ENCODE measurements around the gene COG8. TPM values are rescaled to one million over a fixed set of nuclear protein-coding genes. Genes with fewer than 3 reads are reported as not detected.
A peak's percentile ranks its signal among the peaks of the same experiment; 100 is the strongest.
"Not testable (repeated sequence)": the region's sequence is repeated elsewhere in the genome, so short reads cannot be mapped to it uniquely, and the experiment has no call there.

Gene COG8
- total RNA-seq, 1 donor from 2014 or later, result 42.7 TPM

DNA sequence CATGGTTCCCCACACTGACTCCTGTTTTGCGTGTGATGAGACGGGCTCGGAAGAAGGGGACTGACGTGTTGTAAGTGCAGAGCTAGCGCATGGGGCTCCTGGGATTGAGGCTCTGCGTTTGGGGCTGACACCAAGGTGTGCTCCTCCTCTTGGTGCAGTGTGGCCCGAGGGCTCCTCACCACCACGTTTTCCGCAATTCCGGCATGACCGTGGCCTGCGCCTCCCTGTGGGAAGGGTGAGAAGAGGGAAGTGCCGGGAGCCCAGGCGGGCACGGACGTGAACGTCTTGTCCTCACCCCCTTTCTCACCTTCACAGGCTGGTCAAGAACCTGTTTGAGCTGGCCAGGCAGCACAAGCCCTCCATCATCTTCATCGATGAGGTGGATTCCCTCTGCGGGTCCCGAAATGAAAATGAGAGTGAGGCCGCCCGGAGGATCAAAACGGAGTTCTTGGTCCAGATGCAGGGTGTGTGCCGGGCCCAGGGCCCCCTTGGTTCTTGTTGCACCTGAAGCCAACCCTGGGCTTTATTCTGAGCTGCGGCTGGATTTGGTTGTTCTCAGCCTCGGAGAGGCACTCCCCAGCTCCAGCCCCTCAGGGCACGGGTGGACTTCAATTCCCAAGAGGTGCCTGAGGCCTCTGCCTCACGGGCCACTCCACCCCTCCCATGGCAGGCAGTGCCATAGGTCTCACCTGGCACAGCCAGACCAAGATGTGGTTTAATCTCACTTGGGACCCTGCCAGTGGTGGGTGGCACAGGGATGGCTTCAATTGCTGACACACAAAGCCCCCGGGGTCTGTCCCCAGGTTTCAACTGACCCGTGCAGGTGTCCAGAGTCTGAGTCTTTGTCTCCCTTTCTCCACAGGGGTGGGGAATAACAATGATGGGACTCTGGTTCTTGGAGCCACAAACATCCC is 19.3 kb downstream of the COG8 start:
- no peak for DNase-seq (ENCODE audit: low spot score)

DNA sequence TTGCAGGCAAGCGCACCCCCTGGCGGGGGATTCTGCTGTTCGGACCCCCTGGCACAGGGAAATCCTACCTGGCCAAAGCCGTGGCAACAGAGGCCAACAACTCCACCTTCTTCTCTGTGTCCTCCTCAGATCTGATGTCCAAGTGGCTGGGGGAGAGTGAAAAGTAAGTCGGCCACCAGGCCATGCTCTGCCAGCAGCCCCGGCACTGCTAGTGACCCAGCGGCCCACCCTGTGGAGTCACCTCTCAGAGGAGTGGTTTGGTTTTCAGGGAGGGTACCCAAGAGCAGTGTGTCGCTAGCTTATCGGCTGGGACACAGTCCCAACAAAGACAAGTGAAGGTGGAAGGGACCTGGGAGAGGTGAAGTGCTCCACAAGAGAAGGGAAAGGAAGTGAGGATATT is 20.0 kb downstream of the COG8 start:
- DNase-seq (ENCODE audit: low spot score), result no peak

DNA sequence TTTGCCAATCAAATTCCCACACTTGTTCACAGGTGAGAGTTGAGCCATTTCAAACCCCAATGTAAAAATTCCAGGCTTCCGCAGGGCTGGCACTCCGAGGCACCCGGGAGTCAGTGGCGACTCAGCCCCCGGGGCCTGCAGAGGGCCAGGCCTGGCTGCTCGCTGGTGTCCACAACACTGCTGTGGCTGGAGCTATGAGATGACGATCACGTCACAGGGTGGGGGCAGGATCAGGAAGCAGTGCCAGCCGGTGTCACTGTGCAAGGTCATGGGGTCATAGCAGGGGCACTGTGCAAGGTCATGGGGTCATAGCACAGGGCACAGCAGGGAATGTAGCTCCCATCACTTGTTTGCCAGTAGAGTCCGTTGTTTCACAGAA is 20.5 kb downstream of the COG8 start:
- no peak for DNase-seq (ENCODE audit: low spot score)

DNA sequence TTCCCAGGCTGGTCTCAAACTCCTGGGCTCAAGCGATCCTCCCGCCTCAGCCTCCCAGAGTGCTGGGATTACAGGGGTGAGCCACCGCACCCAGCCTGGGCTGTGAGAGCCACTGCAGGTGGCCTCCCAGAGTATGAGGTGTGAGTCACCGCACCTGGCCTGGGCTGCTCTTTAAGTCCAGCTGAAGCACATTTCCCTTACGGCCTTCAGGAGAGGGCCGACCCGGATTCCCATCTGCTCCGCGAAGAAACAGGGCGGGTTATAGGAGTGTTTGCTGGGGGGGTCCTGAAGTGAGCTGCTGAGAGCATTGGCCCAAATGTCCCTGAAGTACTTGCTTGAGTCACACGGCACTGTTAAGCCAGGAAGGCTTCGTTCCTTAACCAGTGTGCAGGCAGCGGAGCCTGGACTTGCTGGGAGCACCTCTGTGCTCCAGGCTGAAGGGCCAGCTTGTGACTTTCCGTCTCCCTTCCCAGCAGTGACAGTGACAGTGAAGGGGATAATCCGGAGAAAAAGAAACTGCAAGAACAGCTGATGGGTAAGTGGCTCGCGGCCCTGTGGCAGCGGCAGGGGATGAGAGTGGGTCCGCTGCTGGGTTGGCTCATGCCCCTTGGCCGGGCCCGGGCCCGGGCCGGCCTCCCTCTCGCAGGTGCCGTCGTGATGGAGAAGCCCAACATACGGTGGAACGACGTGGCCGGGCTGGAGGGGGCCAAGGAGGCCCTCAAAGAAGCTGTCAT is 21.0 kb downstream of the COG8 start:
- no peak for DNase-seq (ENCODE audit: low spot score)

DNA sequence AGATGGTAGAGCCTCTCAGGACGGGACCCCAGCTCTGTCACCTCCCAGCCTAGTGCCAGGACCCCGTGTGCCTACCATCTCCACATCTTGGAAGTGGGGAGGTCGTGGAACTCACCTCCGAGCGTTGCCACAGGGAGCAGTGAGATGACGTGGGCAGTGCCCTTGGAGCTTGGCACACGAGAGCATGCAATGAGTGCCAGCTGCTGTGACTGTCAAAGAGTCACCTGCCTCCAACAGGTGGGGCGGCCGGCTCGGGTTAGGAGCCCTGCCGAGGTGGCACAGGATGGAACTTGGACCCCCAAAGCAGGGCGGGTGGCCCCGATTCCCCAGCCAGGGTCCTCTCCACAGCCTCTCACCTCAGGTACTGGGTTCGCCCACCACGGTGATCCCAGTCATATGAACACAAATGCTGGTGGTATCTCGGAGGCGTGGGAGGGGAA is 22.7 kb downstream of the COG8 start:
- DNase-seq (ENCODE audit: low spot score), result no peak

DNA sequence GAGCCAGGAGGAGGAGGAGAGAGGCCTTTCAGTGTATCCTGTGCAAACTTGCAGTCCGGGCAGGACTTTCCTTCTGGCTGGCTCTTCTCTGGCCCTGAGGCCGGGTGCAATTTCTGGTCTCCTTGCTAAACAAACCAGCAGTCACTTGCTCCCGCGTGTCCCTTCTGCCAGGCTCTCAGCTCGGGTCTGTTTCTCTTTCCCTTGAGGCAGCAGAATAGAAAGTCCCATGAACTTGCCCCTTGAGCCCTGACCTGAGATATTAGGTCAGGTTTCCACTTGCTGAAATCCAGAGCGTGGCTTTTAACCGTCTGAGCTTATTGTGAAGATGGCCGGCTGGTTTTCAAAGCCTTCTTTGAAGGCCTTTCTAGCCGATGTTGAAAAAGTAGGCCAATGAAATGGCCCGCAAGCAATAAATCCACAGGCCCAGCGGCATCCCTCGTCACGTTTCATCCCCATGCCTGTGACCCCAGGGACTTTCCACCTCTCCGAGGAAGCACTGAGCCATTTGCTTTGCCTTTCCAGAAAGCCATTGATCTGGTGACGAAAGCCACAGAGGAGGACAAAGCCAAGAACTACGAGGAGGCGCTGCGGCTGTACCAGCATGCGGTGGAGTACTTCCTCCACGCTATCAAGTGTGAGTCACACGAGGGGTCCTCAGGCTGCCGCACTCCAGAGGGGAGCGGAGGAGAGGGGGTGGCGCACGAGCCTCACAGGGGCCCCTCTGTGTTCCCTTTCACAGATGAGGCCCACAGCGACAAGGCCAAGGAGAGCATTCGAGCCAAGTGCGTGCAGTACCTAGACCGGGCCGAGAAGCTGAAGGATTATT is 23.7 kb downstream of the COG8 start:
- no peak for DNase-seq (ENCODE audit: low spot score)

DNA sequence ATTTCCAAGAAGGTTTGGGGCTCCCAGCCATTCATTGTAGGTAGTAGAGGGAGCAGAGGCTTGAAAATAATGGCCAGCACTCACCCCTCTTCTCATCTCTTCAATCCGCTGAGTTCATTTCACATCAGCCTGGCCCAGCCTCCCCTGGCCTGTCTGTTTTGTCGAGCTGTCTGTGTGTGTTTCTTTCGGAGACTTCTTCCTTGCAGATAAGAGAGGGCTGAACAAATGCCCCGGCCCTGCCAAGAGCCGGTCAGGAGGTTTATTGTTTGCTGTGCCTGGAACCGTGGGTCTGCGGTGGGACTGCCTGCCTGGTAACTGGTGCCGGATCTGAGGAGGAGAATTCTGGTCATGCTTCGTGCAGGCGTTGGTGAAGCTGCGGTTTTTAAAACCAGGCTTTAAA is 24.8 kb downstream of the COG8 start:
- DNase-seq (ENCODE audit: low spot score), result no peak

DNA sequence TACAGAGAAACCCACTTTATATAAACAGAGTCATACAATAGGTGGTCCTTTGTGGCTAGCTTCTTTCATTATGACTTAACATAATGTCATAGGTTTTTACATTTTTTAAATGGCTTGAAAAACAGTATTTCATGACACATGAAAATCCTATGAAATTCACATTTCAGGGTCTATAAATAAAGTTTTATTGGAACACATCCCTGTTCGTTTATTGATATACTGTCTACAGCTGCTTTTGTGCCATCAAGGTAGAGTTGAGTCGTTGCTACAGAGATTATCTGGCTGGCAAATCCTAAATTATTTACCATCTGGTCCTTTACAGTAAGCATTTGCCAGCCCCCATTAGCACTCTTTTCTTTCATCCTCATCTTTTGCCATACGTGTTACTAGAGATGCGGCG is 25.9 kb downstream of the COG8 start:
- no peak for DNase-seq (ENCODE audit: low spot score)

DNA sequence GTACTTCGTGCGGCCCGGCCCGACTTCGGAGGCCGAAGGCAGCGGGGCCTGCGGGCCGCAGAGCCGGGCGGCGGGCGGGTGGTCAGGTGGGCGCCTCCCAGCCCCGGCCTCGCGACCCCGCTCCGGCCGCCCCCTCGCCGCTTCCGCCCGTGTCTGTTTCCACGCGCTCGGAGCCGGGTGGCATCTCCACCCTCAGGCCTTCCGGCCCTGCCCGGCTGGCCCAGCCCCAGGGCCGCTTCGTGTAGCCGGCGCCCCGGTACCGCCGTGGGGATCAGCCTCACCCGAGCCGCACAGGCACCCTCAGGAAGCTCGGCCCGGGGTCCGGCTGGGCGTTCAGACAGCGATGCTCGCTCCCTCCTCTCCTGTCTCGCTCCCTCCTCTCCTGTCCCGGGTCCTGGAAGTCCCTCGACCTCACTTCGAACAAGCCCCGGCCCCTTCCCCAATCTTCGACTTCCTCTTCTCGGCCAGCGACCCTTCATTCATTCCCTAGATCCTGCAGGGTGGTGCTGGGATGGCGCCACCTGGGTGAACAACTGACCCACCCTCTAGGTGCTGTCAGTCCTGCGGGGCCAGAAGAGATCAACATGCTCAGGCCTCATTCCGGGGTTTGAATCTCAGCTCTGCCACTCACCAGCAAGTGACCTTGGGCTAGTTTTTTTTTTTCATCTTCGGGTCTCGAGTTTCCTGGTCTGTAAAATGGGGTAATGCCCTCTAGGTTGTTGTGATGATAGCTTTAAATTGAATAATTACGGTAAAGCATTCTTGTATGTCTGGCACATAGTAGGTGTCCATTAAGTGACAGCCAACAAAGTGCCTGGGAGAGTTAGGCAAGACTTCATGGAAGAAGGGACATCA is 27.6 kb downstream of the COG8 start:
- no peak for DNase-seq (ENCODE audit: low spot score)

DNA sequence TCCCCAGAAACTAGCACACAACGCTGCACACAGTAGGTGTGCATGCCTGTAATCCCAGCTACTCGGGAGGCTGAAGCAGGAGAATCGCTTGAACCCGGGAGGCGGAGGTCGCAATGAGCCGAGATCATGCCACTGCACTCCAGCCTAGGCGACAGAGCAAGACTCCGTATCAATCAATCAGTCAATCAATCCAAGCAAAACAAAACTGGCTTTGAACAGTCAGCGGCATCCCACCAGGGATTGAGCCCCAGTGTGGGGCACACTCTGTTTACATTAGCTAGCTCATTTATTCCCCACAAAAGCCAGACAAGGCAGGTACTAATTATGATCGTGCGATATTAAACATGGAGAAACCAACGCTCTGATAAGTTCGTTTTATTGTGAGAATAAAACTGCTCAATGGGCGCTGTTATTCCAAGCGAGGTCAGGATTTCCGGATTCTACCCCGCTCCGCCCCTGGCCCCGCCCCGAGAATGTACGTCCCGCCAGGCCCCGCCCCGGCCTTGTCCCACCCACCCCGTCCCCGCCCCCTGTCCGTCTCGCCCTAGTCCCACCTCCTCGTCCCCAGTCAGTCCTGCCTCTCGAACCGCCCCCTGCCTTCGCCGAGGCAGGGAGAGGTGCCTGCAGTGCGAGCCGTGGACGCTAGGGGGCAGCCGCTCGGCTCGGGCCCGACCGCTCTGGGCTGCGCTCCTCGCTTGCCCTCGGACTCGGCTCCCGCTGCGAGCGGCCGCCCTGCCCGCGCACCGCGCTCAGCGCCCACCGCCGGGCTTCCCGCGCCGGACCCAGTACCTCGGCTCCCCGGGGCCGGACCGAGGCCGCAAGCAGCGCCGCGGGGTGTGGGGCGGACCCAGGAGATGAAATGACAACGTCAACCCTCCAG is 28.5 kb downstream of the COG8 start, which contains the start of gene VPS4A:
Gene VPS4A, plus strand, starts transcription at position 698 of the 880 bp plus-strand sequence. Its CDS starts 162 bp downstream, at position 860.
- peak; percentile 96 for DNase-seq (ENCODE audit: low spot score)

DNA sequence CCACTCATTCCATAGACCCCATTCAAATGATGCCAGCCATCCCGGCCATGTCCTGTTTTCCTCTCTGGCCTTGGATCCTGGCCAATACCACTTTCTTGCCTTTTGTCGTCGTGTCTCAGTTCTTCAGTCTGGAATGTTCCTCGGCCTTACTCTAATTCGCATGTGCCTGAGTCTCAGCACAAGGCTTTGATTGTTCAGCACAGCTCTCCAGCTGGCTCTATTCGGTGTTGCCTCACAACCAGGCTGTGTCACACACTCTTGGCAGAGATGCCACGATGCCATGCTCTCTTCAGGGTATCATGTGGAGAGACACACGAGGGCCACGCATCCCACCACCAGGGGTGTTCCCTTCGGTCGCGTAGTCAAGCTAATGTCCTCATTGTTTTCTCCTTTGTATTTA is 30.0 kb downstream of the COG8 start:
- no peak for DNase-seq (ENCODE audit: low spot score)

DNA sequence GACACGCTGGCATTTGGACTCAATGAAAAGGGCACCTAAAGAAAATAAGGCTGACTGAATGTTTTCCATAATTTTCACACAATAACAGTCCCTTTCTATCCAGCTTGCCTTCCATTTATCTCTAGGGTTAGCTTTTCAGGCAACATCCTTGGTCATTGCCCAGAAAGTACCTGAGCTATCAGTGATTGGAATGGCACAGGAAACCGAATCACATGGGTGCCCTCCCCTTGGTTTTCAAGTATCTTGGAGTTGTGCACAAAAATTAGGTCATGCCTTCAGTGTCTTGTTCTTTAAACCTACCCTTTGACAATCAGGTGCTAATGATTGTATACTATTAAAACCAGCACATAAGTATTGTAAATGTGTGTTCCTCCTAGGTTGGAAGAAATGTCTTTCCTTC is 31.5 kb downstream of the COG8 start:
- DNase-seq (ENCODE audit: low spot score), result no peak

DNA sequence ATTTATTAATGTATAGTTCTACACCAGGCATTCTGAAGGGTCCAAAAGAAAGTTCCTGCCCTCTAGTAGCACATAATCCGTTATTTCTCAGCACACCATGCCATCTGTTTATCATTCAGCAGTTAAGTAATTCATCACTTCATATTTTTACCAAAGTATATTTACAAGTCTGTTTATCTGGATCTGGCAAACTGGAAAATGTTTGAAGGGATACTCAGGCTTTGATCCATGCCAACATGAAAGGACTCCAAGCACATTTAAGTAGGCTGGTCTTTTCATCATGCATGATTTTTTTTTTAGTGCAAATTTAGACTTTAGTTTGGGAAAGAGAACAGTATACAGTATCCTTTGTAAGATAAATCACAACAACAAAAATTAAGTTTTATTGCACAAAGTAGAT is 32.3 kb downstream of the COG8 start:
- DNase-seq (ENCODE audit: low spot score), result no peak

DNA sequence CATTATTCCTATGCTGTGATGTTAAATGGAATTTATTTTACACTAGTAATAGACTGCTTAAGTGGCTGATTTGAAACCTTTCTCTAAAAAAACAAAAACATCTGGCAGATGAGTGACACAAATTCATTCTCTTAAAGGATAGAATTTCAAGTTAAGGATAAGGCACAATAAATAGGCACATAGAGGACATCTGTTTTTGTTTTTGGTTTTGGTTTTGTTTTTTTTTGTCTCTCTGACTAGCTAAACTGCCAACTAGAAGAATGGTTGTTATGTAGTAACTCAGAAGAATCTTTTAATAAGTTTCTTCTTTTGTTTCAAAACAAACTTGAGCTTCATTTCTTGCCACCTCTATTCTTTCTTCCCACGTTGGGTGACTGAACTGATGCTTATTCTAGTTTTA is 33.3 kb downstream of the COG8 start:
- DNase-seq (ENCODE audit: low spot score), result no peak

DNA sequence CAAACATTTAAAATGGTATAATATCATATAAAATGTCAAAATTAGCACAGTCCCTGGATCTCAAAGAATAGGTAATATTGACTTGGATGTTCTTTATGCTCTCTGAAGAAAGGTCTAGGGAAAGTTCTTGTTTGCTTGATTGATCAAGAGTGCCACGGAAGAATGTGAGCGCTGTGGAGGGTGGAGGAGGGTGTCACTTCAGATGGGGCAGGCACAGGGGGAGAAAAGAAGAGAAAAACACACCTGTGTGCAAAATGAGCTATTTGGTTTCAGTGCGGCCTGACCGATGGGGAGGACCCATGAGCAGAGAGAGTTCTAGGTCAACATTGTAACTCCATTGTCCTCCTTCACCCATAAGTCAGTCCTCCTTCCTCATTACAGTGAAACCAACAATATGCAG is 37.1 kb downstream of the COG8 start:
- DNase-seq (ENCODE audit: low spot score), result no peak

DNA sequence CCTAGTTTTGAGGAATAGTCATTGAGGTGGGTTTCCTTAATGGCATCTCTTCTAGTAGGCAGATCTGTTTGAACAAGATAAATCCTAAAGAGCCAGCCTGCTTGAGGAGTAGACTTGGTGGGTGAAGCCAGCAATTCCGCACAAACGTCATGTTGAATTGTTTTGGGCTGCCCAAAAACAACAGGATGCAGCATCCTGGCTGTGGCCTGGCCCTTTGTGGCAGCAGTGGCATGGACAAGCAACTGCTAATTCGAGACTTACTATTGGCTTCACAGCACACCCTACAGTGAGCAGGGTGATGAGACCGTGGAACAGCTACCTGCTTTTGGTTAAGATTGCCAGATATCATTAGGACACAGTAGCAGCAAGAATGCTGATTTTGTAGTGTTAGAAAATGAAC is 37.5 kb downstream of the COG8 start:
- no peak for DNase-seq (ENCODE audit: low spot score)

DNA sequence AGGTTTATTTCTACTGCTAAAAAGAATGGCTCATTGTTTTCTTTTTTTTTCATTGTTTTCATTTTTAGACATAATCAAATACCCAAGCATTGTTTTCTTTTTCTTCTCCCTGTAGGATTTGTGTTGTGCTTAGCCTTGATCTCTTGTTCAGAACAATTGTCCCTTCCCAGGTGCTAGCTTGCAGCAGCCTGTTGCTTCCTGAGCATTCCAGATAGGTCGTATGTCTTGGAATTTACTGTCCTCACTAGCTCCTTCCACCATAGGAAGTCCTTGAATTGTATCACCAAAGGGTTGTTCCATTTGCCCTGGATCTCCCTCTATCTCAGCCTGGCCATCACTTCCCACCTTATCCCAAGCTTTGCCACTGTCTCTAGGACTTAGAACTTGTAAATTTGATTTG is 38.2 kb downstream of the COG8 start:
- no peak for DNase-seq (ENCODE audit: low spot score)

DNA sequence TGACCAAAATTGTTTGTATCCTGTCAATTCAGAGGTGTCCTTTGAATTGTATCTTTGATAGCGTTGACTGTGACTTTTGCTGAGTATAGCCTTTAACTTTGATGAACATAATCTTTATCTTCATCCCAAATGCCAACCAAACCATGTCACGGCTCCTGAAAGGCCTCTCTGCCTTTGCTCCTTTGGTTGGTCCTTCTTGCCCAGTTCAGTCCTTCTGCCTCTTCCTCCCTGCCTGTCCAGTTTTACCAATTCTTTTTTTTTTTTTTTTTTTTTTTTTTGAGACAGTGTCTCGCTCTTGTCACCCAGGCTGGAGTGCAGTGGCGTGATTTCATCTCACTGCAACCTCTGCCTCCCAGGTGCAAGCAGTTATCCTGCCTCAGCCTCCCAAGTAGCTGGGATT is 41.1 kb downstream of the COG8 start:
- DNase-seq (ENCODE audit: low spot score), result no peak

DNA sequence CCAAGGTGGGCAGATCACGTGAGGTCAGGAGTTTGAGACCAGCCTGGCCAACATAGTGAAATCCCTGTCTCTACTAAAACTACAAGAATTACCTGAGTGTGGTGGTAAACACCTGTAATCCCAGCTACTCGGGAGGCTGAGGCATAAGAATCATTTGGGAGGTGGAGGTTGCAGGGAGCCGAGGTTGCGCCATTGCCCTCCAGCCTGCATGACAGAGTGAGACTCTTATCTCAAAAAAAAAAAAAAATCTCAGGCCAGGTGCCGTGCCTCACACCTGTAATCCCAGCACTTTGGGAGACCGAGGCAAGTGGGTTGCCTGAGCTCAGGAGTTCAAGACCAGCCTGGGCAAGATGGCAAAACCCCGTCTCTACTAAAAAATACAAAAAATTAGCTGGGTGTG is 42.6 kb downstream of the COG8 start:
- not testable (repeated sequence) for DNase-seq (ENCODE audit: low spot score)

DNA sequence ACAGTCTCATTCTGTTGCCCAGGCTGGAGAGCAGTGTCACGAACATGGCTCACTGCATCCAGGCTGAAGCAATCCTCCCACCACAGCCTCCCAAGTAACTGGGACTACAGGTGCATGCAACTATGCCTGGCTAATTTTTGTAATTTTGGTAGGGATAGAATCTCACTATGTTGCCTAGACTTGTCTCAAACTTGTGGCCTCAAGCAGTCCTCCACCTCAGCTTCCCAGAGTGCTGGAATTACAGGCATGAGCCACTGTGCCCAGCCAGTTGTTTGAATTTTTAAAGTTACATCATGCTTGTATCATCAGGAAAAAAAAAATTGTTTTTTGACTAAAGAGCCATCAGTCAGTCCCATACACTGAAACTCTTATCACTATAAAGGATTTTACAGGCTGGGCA is 45.3 kb downstream of the COG8 start:
- DNase-seq (ENCODE audit: low spot score), result no peak

Measured in mucosa of gallbladder (tissue), 1 donor.